Measurements from ENCODE around the gene SEMA4A.

SEMA4A gene

GRCh38 chr1:156108664-156109241 is 44.6 kb upstream of the SEMA4A start:
- no peak for DNase-seq
- TF ChIP-seq, protein P1, sequence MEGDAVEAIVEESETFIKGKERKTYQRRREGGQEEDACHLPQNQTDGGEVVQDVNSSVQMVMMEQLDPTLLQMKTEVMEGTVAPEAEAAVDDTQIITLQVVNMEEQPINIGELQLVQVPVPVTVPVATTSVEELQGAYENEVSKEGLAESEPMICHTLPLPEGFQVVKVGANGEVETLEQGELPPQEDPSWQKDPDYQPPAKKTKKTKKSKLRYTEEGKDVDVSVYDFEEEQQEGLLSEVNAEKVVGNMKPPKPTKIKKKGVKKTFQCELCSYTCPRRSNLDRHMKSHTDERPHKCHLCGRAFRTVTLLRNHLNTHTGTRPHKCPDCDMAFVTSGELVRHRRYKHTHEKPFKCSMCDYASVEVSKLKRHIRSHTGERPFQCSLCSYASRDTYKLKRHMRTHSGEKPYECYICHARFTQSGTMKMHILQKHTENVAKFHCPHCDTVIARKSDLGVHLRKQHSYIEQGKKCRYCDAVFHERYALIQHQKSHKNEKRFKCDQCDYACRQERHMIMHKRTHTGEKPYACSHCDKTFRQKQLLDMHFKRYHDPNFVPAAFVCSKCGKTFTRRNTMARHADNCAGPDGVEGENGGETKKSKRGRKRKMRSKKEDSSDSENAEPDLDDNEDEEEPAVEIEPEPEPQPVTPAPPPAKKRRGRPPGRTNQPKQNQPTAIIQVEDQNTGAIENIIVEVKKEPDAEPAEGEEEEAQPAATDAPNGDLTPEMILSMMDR (IDR thresholded peaks at IDR 0.05; ENCODE audit: low read depth, low read length): no peak
- H3K9me3 ChIP-seq (ENCODE audit: severe bottlenecking): no peaks in the 10 kb centered on the region
- H3K27me3 ChIP-seq (ENCODE audit: insufficient read depth, low read depth, severe bottlenecking): no peaks in the 10 kb centered on the region
- H3K27ac ChIP-seq: no peak overlapping the region
- no peaks in the 10 kb centered on the region for H3K36me3 ChIP-seq
- H3K4me3 ChIP-seq (ENCODE audit: low read depth, low read length): no peak overlapping the region

DNA sequence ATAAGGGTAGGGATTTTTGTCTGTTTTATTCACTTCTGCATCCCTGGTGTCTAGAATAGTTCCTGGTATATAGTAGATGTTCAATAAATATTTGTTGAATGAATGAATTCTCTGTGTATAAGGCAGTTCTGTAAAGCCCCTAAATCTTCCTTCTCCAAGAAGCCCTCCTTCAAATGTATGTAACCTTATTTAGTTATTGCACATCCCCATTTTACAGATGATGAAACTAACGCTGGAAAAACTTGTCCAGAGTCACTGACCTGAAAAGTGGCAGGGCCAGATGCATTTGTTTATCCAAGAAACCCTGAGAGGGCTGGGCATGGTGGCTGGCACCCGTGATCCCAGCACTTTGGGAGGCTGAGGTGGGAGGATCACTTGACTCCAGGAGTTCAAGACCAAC is 43.1 kb upstream of the SEMA4A start:
- Histone ChIP-seq H3K27me3 (ENCODE audit: insufficient read depth, low read depth, severe bottlenecking) (no peaks in the 10 kb centered on the region), H3K27ac (no peak overlapping the region), H3K36me3 (no peaks in the 10 kb centered on the region), H3K4me3 (ENCODE audit: low read depth, low read length) (no peak overlapping the region), H3K9me3 (ENCODE audit: severe bottlenecking) (no peaks in the 10 kb centered on the region)
- TF ChIP-seq, protein P1 (IDR thresholded peaks at IDR 0.05; ENCODE audit: low read depth, low read length): no peak
- no peak for DNase-seq

GRCh38 chr1:156111355-156111962 is 41.9 kb upstream of the SEMA4A start:
- no peak for DNase-seq
- Histone ChIP-seq H3K4me3 (ENCODE audit: low read depth, low read length) (no peak overlapping the region), H3K27ac (no peak overlapping the region)

DNA sequence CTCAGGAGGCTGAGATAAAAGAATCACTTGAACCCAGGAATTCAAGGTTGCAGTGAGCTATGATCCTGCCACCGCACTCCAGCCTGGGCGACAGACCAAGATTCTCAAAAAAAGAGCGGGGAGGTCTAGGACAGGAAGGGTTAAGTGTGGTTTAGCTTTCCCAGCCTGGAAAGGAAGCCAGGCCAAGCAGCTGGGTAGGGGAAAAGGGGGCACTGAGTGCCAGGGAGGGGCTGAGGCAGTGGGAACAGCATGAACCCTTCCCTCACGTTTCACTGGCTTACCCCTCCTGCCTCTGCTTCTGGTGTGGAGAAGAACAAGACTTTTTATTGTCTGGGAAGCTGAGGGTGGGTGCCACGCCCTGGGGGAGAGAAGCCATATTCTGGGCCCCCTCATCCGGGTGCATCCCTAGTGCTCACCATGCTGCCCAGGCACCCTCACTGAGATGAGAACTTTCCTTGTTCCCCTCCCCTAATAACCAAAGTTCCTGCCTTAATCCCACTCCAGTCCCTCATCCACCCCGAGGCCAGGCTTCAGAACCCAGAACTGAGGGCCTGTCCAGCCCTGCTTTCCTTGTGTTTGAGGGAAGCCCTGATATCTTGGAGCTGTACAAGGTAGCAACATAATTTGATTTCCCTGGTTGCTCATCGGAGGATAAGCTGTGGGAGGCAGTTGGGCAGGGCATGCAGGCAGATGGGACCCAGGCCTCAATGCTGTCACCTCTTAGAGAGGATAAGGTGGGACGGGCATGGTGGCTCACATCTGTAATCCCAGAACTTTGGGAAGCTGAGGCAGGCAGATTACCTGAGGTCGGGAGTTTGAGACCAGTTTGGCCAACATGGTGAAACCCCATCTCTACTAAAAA is 40.9 kb upstream of the SEMA4A start:
- Histone ChIP-seq H3K27me3 (ENCODE audit: insufficient read depth, low read depth, severe bottlenecking) (no peaks in the 10 kb centered on the region), H3K27ac (peak overlapping the region; percentile 19), H3K4me3 (ENCODE audit: low read depth, low read length) (no peak overlapping the region), H3K36me3 (peaks cover 5% of the 10 kb centered on the region; the same call in 1 of the 2 replicates), H3K9me3 (ENCODE audit: severe bottlenecking) (no peaks in the 10 kb centered on the region)
- peak; percentile 60 for DNase-seq
- TF ChIP-seq, protein P1 (IDR thresholded peaks at IDR 0.05; ENCODE audit: low read depth, low read length): no peak

More at GRCh38 chr1:156111355-156111962, 41.9 kb upstream of the SEMA4A start:
- Histone ChIP-seq H3K36me3 (no peaks in the 10 kb centered on the region), H3K27me3 (ENCODE audit: insufficient read depth, low read depth, severe bottlenecking) (no peaks in the 10 kb centered on the region), H3K9me3 (ENCODE audit: severe bottlenecking) (no peaks in the 10 kb centered on the region)
- TF ChIP-seq, protein P1 (IDR thresholded peaks at IDR 0.05; ENCODE audit: low read depth, low read length): no peak

DNA sequence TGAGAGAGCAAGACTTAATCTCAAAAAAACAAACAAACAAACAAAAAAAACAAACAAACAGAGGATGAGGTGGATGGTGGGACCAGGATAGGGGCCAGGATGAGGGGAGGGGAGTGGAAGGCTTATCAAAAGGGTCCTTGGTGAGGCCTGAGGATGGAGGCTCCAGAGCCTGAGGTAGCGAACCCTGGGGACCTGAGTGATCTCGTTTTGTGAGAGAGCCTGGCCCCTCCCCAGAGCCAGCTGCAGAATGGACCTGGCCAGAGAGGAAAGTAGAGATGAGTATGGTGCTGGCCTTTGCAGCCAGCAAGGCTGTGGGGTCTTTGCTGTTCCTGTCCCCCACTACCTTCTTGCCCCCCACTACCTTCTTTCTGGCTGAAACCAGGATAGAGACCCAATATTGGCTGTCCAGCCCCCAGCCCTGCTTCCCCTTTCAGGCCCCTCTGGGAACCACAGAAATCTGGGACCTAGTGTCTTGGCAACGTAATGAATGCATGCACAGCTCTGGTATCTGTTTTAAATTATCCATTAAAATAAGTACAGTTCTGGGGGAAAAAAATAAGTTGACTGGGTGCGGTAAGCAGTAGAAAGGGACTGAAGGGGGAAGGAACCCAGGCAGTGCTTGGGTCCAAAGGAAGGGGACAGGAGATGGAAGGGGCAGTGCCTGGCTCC is 40.0 kb upstream of the SEMA4A start:
- DNase-seq: no peak
- TF ChIP-seq, protein P1 (IDR thresholded peaks at IDR 0.05; ENCODE audit: low read depth, low read length): no peak
- H3K36me3 ChIP-seq: peaks cover 7% of the 10 kb centered on the region; the same call in 1 of the 2 replicates
- H3K9me3 ChIP-seq (ENCODE audit: severe bottlenecking): no peaks in the 10 kb centered on the region
- H3K4me3 ChIP-seq (ENCODE audit: low read depth, low read length): no peak overlapping the region
- H3K27me3 ChIP-seq (ENCODE audit: insufficient read depth, low read depth, severe bottlenecking): no peaks in the 10 kb centered on the region
- no peak overlapping the region for H3K27ac ChIP-seq
